Measurements from ENCODE around the gene RGS10. TPM values are rescaled to one million over a fixed set of nuclear protein-coding genes. Genes with fewer than 3 reads are reported as not detected.

The RGS10 gene
- total and polyA plus RNA-seq, 12 donors, result 1.9 to 16.5 (median 3.8) TPM

- Histone ChIP-seq H3K4me1 (peaks cover 5 to 17% (median 9%) of the 10 kb centered on the region in 9 donors), H3K36me3 (no peaks in the 10 kb centered on the region), H3K4me3 (no peak overlapping the region), H3K27me3 (no peaks in the 10 kb centered on the region), H3K27ac (no peak overlapping the region), H3K9me3 (no peaks in the 10 kb centered on the region)
- DNase-seq (no peak), ATAC-seq (no peak)
- TF ChIP-seq, protein P1, sequence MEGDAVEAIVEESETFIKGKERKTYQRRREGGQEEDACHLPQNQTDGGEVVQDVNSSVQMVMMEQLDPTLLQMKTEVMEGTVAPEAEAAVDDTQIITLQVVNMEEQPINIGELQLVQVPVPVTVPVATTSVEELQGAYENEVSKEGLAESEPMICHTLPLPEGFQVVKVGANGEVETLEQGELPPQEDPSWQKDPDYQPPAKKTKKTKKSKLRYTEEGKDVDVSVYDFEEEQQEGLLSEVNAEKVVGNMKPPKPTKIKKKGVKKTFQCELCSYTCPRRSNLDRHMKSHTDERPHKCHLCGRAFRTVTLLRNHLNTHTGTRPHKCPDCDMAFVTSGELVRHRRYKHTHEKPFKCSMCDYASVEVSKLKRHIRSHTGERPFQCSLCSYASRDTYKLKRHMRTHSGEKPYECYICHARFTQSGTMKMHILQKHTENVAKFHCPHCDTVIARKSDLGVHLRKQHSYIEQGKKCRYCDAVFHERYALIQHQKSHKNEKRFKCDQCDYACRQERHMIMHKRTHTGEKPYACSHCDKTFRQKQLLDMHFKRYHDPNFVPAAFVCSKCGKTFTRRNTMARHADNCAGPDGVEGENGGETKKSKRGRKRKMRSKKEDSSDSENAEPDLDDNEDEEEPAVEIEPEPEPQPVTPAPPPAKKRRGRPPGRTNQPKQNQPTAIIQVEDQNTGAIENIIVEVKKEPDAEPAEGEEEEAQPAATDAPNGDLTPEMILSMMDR (IDR thresholded peaks at IDR 0.05), result no peak
- 86 to 88% methylated on average over 7 of the region's 7 CpGs for WGBS, 2 donors
- intact Hi-C loops (cut with DNase I), result loop anchor here in 4 of 10 donors (2.0 to 5.0 kb wide), 3 partner anchors 286 to 291 kb away; no protein-coding TSS in a partner anchor
Observed at GRCh38 chr10:119488675-119489074, 53.8 kb downstream of the RGS10 start.

GRCh38 chr10:119483839-119484238, 58.7 kb downstream of the RGS10 start:
- Histone ChIP-seq H3K36me3 (no peaks in the 10 kb centered on the region), H3K9me3 (no peaks in the 10 kb centered on the region), H3K27ac (no peak overlapping the region), H3K4me1 (peaks cover 0 to 4% (median 0%) of the 10 kb centered on the region in 9 donors), H3K27me3 (peaks cover 0 to 6% (median 0%) of the 10 kb centered on the region in 7 donors), H3K4me3 (no peak overlapping the region)
- TF ChIP-seq, protein P1 (IDR thresholded peaks at IDR 0.05), result no peak
- ATAC-seq (no peak), DNase-seq (no peak)
- intact Hi-C loops (cut with DNase I), result no loop called here
- 48 to 54% methylated on average over 9 of the region's 9 CpGs for WGBS, 2 donors

- Histone ChIP-seq H3K4me3 (no peak overlapping the region), H3K4me1 (peaks cover 0 to 9% (median 0%) of the 10 kb centered on the region in 9 donors), H3K27ac (no peak overlapping the region), H3K36me3 (no peaks in the 10 kb centered on the region), H3K9me3 (no peaks in the 10 kb centered on the region), H3K27me3 (peaks cover 0 to 6% (median 0%) of the 10 kb centered on the region in 7 donors)
- TF ChIP-seq, protein P1 (IDR thresholded peaks at IDR 0.05), result no peak
- WGBS, 2 donors, result 90 to 99% methylated on average over 6 of the region's 6 CpGs
- intact Hi-C loops (cut with DNase I), result no loop called here
- no peak for ATAC-seq
- no peak for DNase-seq
Observed at GRCh38 chr10:119483001-119483400, 59.5 kb downstream of the RGS10 start.

DNA sequence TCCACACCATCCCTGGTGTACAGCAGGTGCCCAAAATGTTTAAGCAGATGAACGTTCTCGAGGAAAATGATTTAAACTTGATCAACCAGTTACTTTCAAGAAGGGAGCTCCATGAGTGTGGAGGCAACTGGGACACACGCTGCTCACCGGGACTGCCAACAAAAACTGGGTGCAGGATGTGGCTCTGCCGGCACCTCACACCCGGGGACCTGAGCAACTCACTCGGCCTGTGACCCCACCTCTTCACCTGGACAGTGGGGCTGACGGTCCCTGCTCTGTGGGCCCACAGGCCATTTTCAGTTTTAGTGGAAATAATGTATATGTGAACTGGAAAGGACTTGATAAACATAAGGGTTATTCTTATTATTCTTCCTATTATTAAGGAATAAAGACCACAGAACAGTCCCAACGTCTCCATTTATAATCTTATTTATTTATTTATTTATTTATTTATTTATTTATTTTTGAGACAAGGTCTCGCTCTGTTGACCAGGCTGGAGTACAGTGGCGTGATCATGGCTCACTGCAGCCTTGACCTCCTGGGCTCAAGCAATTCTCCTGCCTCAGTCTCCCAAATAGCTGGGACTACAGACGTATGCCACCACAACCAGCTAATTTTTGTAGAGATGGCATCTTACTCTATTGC, 60.6 kb downstream of the RGS10 start:
- no peak for DNase-seq
- ATAC-seq, result no peak
- no peaks in the 10 kb centered on the region for H3K9me3 ChIP-seq
- no peaks in the 10 kb centered on the region for H3K36me3 ChIP-seq
- H3K27ac ChIP-seq, result no peak overlapping the region
- no peak overlapping the region for H3K4me3 ChIP-seq
- TF ChIP-seq, protein P1 (IDR thresholded peaks at IDR 0.05), result no peak
- peaks cover 0 to 13% (median 0%) of the 10 kb centered on the region in 7 donors for H3K27me3 ChIP-seq
- 90 to 93% methylated on average over 12 of the region's 12 CpGs for WGBS, 2 donors
- intact Hi-C loops (cut with DNase I), result no loop called here
- H3K4me1 ChIP-seq, result peaks cover 0 to 11% (median 0%) of the 10 kb centered on the region in 9 donors

All from heart right ventricle (tissue), 16 donors.